GM18508 (cell line): ENCODE data around the gene IFNA14.

ENCODE experiments used
- ATAC-seq: cut with Tn5 transposase; IDR thresholded peaks from one replicate; pipeline ENCODE4 v1.9.1; 2021; ENCODE audit warnings: moderate number of reproducible peaks; ENCODE audit not compliant: insufficient read depth, unreplicated experiment

The IFNA14 gene

GRCh38 chr9:21239911-21240310 lies at the start of gene IFNA14:
TSS of gene IFNA14 (minus strand) at chr9:21240005. CDS start at chr9:21239935, 70 bp downstream.
- ATAC-seq: no peak

- ATAC-seq: no peak
Measured at GRCh38 chr9:21287280-21287679, 47.5 kb upstream of the IFNA14 start.

GRCh38 chr9:21286659-21287058 lies 46.9 kb upstream of the IFNA14 start:
- no peak for ATAC-seq

GRCh38 chr9:21286099-21286498 lies 46.3 kb upstream of the IFNA14 start:
- ATAC-seq: no peak

- ATAC-seq: no peak
Measured at GRCh38 chr9:21281275-21281674, 41.5 kb upstream of the IFNA14 start.

GRCh38 chr9:21268347-21268657 lies 28.5 kb upstream of the IFNA14 start:
- no peak for ATAC-seq

GRCh38 chr9:21267485-21268346 lies 27.9 kb upstream of the IFNA14 start:
- peak; percentile 48 for ATAC-seq

GRCh38 chr9:21266733-21267484 lies 27.1 kb upstream of the IFNA14 start:
- no peak for ATAC-seq

- ATAC-seq: no peak
Measured at GRCh38 chr9:21265421-21266189, 25.8 kb upstream of the IFNA14 start.

GRCh38 chr9:21255538-21256212 lies 15.9 kb upstream of the IFNA14 start:
- no peak for ATAC-seq

GRCh38 chr9:21252721-21253547 lies 13.1 kb upstream of the IFNA14 start:
- peak; percentile 50 for ATAC-seq

- ATAC-seq: no peak
Measured at GRCh38 chr9:21251638-21252037, 11.8 kb upstream of the IFNA14 start.

GRCh38 chr9:21251190-21251589 lies 11.4 kb upstream of the IFNA14 start:
- ATAC-seq: no peak

- no peak for ATAC-seq
Measured at GRCh38 chr9:21244836-21245235, 5.0 kb upstream of the IFNA14 start.

- peak; percentile 21 for ATAC-seq
Measured at GRCh38 chr9:21236360-21236714, 3.5 kb downstream of the IFNA14 start.

- peak; percentile 84 for ATAC-seq
Measured at GRCh38 chr9:21235468-21236359, 4.1 kb downstream of the IFNA14 start.

GRCh38 chr9:21234153-21234687 lies 5.6 kb downstream of the IFNA14 start:
- no peak for ATAC-seq

GRCh38 chr9:21233258-21233657 lies 6.5 kb downstream of the IFNA14 start:
- no peak for ATAC-seq
